Gastrocnemius medialis (tissue), 4 donors: ENCODE measurements around the gene KDM5C.

Source experiments
- POLR2A ChIP-seq, 2 donors: fragments of 450-650 bp; IDR thresholded peaks; one replicate each; pipeline ENCODE4 v1.6.1; 2017; ENCODE audit warnings: antibody characterized with exemption in 2 of 2, mild to moderate bottlenecking in 2 of 2, moderate library complexity in 2 of 2
- TF ChIP-seq, protein P1 (sequence below), 5 experiments: fragments of 450-650 bp in 3 of 5; fragments of 200-600 bp in 2 of 5; sonication (generic) in 2 of 5; IDR thresholded peaks in 4 of 5; conservative IDR thresholded peaks in 1 of 5; 1 replicate in 4 of 5; 2 replicates in 1 of 5; pipeline ENCODE4 v1.5.1; 2016 to 2019; ENCODE audit warnings: antibody characterized with exemption in 5 of 5, mild to moderate bottlenecking in 3 of 5, moderate library complexity in 3 of 5

DNA sequence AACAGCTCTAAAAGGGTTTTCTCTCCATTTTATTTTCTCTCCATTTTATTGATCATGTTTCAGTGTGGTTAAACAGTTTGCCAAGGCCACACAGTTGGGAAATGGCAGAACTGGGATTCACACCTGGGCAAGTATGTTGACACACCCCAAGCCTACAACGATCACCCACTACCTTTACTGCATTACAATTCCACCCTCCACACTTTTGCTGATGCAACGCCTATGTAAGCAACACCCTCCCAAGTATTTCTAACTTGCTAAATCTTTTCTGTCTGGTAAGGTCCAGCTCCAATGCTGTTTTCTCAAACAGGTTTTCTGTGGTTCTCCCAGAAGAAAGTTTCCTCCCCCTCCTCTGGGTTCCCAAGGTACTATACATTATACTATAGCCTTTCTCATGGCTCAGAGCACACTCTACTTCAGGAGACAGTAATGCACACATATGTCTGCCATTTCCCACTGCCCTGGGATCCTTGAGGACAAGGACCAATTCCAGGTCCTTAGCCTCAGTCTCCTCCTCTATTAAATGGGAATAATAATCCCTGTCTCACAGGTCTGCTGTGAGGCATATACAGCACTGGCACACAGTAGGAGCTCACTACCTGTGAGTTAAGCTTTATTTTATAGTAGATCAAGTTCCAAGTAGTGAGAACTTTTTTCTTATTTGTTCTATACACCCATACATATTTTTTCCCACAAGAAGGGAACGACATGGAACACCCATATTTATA is 28.4 kb upstream of the KDM5C start:
- TF ChIP-seq, protein P1, sequence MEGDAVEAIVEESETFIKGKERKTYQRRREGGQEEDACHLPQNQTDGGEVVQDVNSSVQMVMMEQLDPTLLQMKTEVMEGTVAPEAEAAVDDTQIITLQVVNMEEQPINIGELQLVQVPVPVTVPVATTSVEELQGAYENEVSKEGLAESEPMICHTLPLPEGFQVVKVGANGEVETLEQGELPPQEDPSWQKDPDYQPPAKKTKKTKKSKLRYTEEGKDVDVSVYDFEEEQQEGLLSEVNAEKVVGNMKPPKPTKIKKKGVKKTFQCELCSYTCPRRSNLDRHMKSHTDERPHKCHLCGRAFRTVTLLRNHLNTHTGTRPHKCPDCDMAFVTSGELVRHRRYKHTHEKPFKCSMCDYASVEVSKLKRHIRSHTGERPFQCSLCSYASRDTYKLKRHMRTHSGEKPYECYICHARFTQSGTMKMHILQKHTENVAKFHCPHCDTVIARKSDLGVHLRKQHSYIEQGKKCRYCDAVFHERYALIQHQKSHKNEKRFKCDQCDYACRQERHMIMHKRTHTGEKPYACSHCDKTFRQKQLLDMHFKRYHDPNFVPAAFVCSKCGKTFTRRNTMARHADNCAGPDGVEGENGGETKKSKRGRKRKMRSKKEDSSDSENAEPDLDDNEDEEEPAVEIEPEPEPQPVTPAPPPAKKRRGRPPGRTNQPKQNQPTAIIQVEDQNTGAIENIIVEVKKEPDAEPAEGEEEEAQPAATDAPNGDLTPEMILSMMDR (IDR thresholded peaks at IDR 0.05 in 4 of 5, conservative IDR thresholded peaks at IDR 0.05 in 1 of 5), result no peak
- no peak for TF ChIP-seq POLR2A (IDR thresholded peaks at IDR 0.05)
